ENCODE data around the gene ANKH.

GRCh38 chr5:14790220-14790619 lies 81.4 kb downstream of the ANKH start:
- TF ChIP-seq CTCF (conservative IDR thresholded peaks at IDR 0.05 in 1 of 2, IDR thresholded peaks at IDR 0.05 in 1 of 2; ENCODE audit: extremely low read depth in 1 of 2, insufficient read depth in 1 of 2, low read depth in 1 of 2, low read length in 2 of 2) = no peak
- TF ChIP-seq EZH2 (IDR thresholded peaks at IDR 0.05; ENCODE audit: borderline replicate concordance, low read length) = no peak
